Adrenal gland (tissue), 12 donors: Measurements from ENCODE around the gene CEND1. TPM values are rescaled to one million over a fixed set of nuclear protein-coding genes. Genes with fewer than 3 reads are reported as not detected.

Experiments used
- DNase-seq, 7 donors: peaks; one replicate each; pipeline ENCODE4 v3.0.0-alpha.2; 2019 to 2020
- H3K27ac ChIP-seq, 5 donors: fragments of 200-600 bp; sonication (generic) in 4 of 5; 1 replicate in 3 of 5; 2 replicates in 2 of 5; pipeline versions ENCODE4 v1.5.1 to v1.8.0; 2016 to 2020; ENCODE audit warnings: mild to moderate bottlenecking in 1 of 5
- H3K27me3 ChIP-seq: fragments of 200-600 bp; 2 replicates; pipeline ENCODE4 v1.8.0; 2021
- H3K36me3 ChIP-seq, 2 donors: fragments of 200-600 bp; replicated peaks in 1 of 2; 1 replicate in 1 of 2; 2 replicates in 1 of 2; pipeline versions ENCODE4 v1.5.1 to v1.8.0; 2018 to 2022
- H3K4me1 ChIP-seq, 2 donors: fragments of 200-600 bp; replicated peaks in 1 of 2; 1 replicate in 1 of 2; 2 replicates in 1 of 2; pipeline versions ENCODE4 v1.5.1 to v1.8.0; 2018 to 2021
- H3K4me3 ChIP-seq, 4 donors: fragments of 200-600 bp; sonication (generic) in 3 of 4; one replicate each; pipeline ENCODE4 v1.5.1; 2016 to 2018
- H3K9me3 ChIP-seq, 3 donors: fragments of 200-600 bp; sonication (generic) in 1 of 3; replicated peaks in 1 of 3; 1 replicate in 2 of 3; 2 replicates in 1 of 3; pipeline versions ENCODE4 v1.5.1 to v1.8.0; 2016 to 2021
- POLR2A ChIP-seq, 2 donors: fragments of 450-650 bp; IDR thresholded peaks; one replicate each; pipeline ENCODE4 v1.6.1; 2017; ENCODE audit warnings: antibody characterized with exemption in 2 of 2, mild to moderate bottlenecking in 2 of 2, moderate library complexity in 1 of 2
- WGBS, 4 donors: extraction: QIAGEN DNeasy Blood & Tissue Kit in 2 of 4; methylation state at CpG; one replicate each; pipeline versions ENCODE4 v1.1.5 to v1.1.7; 2013 to 2017; 5-methylcytosine and 5-hydroxymethylcytosine counted together
- intact Hi-C, 2 donors: fragments of 100-400 bp; cut with DNase I; formaldehyde crosslinking; loops; one replicate each; pipeline versions ENCODE4 v1.14.1 to v1.15.0; 2022 to 2023
- polyA plus RNA-seq, 3 donors: library from polyadenylated mRNA; stranded (reverse); fragments of 200-250 nt in 2 of 3; fragments of 350-450 nt in 1 of 3; fragmentation: Illumina TruSeq in 1 of 3; extraction: RNeasy Lipid Tissue Mini Kit (QIAGEN cat#74804) in 1 of 3; gene quantifications; one replicate each; pipeline ENCODE4 v1.2.3, GENCODE V29; 2013 to 2014
- total RNA-seq, 9 donors: library from RNA; depleted of rRNA in 4 of 9; stranded (reverse); fragments of >200 nt in 4 of 9; fragments of 120-200 nt in 1 of 9; fragmentation: NEBNext Ultra II Directional in 1 of 9; extraction: Animal tissue kit (Norgen Biotek cat#: 25700) in 1 of 9; gene quantifications; one replicate each; pipeline versions ENCODE4 v1.1.0 to v1.2.4, GENCODE V29; 2013 to 2023
- TF ChIP-seq, protein P1 (sequence below), 6 experiments: fragments of 450-650 bp in 4 of 6; fragments of 200-600 bp in 2 of 6; sonication (generic) in 1 of 6; IDR thresholded peaks; 1 replicate in 5 of 6; 2 replicates in 1 of 6; pipeline versions ENCODE4 v1.5.1 to v1.8.0; 2016 to 2021; ENCODE audit warnings: antibody characterized with exemption in 6 of 6, mild to moderate bottlenecking in 2 of 6, moderate library complexity in 1 of 6
- donor health status: healthy with polysubstance abuse.
- donor health status: Bipolar disorder and iron deficiency.
- donor health status: DM: yes; HTN: yes; CAD: no.
- donor health status: DM: no; HTN: no; CAD: no.
- donor health status: DM: no; HTN: no; CAD: no.
- donor health status: DM: yes; HTN: yes; CAD: no.

The CEND1 gene
- total and polyA plus RNA-seq, 12 donors = 0.42 to 14.5 (median 3.0) TPM; not detected in 4

DNA sequence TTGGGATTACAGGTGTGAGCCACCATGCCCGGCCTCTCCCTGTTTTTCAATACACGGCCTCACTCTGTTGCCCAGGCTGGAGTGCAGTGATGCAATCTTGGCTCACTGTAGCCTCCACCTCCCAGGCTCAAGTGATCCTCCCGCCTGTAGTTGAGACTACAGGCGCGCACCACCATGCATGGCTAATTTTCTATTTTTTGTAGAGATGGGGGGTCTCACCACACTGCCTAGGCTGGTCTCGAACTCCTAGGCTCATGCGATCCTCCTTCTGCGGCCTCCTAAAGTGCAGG is 24.1 kb downstream of the CEND1 start:
- no peak overlapping the region for H3K4me3 ChIP-seq
- DNase-seq = peak in 2 of 7 donors; percentile 23 to 25
- H3K9me3 ChIP-seq = no peaks in the 10 kb centered on the region
- no peaks in the 10 kb centered on the region for H3K27me3 ChIP-seq
- H3K27ac ChIP-seq = no peak overlapping the region
- H3K36me3 ChIP-seq = peaks cover 0 to 70% of the 10 kb centered on the region in 2 donors
- TF ChIP-seq, protein P1, sequence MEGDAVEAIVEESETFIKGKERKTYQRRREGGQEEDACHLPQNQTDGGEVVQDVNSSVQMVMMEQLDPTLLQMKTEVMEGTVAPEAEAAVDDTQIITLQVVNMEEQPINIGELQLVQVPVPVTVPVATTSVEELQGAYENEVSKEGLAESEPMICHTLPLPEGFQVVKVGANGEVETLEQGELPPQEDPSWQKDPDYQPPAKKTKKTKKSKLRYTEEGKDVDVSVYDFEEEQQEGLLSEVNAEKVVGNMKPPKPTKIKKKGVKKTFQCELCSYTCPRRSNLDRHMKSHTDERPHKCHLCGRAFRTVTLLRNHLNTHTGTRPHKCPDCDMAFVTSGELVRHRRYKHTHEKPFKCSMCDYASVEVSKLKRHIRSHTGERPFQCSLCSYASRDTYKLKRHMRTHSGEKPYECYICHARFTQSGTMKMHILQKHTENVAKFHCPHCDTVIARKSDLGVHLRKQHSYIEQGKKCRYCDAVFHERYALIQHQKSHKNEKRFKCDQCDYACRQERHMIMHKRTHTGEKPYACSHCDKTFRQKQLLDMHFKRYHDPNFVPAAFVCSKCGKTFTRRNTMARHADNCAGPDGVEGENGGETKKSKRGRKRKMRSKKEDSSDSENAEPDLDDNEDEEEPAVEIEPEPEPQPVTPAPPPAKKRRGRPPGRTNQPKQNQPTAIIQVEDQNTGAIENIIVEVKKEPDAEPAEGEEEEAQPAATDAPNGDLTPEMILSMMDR (IDR thresholded peaks at IDR 0.05) = no peak
- TF ChIP-seq POLR2A (IDR thresholded peaks at IDR 0.05) = no peak
- intact Hi-C loops = no loop called here
- no peaks in the 10 kb centered on the region for H3K4me1 ChIP-seq
- WGBS, 4 donors = 73 to 96% (median 91%) methylated on average over 2 to 8 of the region's 8 CpGs

DNA sequence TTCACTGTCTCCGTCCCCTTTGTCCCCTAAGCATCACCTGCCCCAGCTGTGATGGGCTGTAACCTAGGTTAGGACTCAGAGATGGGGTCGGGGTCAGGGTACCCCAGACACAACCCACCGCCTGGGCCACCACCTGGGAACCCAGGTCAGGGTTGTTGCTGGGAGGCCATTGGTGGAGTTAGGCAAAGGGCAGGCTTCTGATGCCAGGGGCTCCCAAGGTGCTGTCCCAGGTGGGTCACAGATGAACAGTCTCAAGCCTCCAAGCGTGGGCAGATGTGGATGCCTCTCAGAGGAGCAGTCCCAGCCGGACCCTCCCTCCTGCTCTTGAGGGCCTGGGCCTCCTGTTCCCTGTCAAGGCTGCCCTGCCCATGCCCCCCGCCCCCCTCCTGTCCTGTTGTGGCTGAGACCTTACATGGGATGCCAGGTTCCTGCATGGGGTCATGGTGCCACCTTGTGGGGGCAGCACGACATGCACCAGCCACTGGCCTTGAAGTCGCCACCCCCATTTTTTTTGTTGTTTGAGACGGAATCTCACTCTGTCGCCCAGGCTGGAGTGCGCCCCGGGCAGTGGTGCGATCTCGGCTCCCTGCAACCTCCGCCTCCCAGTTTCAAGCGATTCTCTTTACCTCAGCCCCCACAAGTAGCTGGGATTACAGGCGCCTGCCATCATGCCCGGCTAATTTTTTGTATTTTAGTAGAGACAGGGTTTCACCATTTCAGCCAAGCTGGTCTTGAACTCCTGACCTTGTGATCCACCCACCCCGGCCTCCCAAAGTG is 24.7 kb downstream of the CEND1 start:
- H3K4me1 ChIP-seq = no peaks in the 10 kb centered on the region
- peak overlapping the region in 1 of 5 donors; percentile 20 for H3K27ac ChIP-seq
- H3K27me3 ChIP-seq = no peaks in the 10 kb centered on the region
- no peaks in the 10 kb centered on the region for H3K9me3 ChIP-seq
- peak; percentile 53 to 80 (median 75) for DNase-seq
- H3K4me3 ChIP-seq = no peak overlapping the region
- 60 to 69% (median 64%) methylated on average over 16 to 19 of the region's 19 CpGs for WGBS, 4 donors
- intact Hi-C loops = no loop called here
- peaks cover 0 to 70% of the 10 kb centered on the region in 2 donors for H3K36me3 ChIP-seq
- TF ChIP-seq, protein P1 (IDR thresholded peaks at IDR 0.05) = peak; percentile 17 to 75 (median 58)
- TF ChIP-seq POLR2A (IDR thresholded peaks at IDR 0.05) = no peak

DNA sequence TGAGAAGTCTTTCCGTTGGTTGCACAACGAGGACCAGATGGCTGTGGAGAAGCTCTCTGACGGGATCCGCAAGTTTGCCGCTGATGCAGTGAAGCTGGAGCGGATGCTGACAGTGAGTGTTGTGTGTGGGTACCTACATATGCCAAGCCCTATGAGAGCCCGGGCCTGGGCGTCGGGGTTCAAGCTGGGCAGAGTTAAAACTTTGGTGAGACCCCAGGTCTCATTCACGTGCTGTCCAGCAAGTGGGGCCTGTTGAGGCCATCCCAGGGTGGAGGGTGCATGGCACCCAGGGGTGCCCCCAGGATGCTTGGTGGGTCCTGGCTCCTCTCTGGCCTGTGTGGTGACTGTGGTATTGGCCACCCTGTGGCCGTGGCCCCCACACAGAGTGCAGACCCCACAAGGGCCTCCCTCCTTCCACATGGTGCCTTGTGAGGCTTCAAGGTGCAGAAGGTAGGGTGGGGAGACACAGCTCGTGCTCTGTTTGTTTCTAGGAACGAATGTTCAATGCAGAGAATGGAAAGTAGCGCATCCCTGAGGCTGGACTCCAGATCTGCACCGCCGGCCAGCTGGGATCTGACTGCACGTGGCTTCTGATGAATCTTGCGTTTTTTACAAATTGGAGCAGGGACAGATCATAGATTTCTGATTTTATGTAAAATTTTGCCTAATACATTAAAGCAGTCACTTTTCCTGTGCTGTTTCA is 25.4 kb downstream of the CEND1 start:
- Histone ChIP-seq H3K9me3 (no peaks in the 10 kb centered on the region), H3K27me3 (no peaks in the 10 kb centered on the region), H3K4me1 (no peaks in the 10 kb centered on the region), H3K27ac (no peak overlapping the region), H3K4me3 (no peak overlapping the region), H3K36me3 (peaks cover 0 to 72% of the 10 kb centered on the region in 2 donors)
- no peak for TF ChIP-seq POLR2A (IDR thresholded peaks at IDR 0.05)
- TF ChIP-seq, protein P1 (IDR thresholded peaks at IDR 0.05) = no peak
- 85 to 88% (median 86%) methylated on average over 17 to 18 of the region's 18 CpGs for WGBS, 4 donors
- intact Hi-C loops = no loop called here
- DNase-seq = no peak

DNA sequence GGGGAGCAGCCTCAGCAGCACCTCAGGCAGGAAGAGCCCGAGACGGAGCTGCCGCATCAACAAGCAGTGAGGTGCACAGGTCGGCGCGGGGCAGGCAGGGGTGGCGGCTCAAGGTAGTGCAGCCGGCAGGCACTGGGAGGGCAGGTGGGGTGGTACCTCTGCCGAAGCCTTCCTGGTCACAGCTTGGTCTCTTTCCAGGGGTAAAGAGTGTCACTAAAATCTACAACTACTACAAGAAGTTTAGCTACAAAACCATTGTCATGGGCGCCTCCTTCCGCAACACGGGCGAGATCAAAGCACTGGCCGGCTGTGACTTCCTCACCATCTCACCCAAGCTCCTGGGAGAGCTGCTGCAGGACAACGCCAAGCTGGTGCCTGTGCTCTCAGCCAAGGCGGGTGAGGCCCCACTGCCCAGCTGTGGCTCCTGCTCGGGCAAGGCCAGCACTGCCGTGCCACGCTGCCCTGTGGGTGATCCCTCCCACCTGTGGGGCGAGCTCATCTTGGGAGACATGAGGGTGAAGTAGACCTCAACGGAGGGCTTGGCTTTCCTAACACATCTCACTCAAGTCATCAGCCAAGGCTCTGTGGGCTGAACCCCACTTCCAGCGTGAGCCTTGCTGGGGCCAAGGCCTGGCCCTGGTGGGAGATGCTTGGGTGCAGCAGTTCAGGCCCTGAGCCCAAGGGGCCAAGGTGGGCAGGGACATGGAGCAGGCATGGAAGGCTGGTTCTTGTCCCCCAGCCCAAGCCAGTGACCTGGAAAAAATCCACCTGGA is 26.2 kb downstream of the CEND1 start:
- intact Hi-C loops = no loop called here
- H3K4me1 ChIP-seq = no peaks in the 10 kb centered on the region
- peak in 1 of 7 donors; percentile 22 for DNase-seq

More for the DNA sequence above, 26.2 kb downstream of the CEND1 start:
- 89 to 90% (median 89%) methylated on average over 12 to 22 of the region's 22 CpGs for WGBS, 4 donors
- Histone ChIP-seq H3K27ac (peak overlapping the region in 1 of 5 donors; percentile 59), H3K4me3 (no peak overlapping the region), H3K36me3 (peaks cover 0 to 79% of the 10 kb centered on the region in 2 donors), H3K9me3 (no peaks in the 10 kb centered on the region), H3K27me3 (no peaks in the 10 kb centered on the region)
- TF ChIP-seq POLR2A (IDR thresholded peaks at IDR 0.05) = no peak
- TF ChIP-seq, protein P1 (IDR thresholded peaks at IDR 0.05) = no peak
